ENCODE measurements around the gene RAB11FIP4. TPM values are rescaled to one million over a fixed set of nuclear protein-coding genes. Genes with fewer than 3 reads are reported as not detected.

The RAB11FIP4 gene
- total and polyA plus RNA-seq, 4 experiments from 2014 or later, result 8.3 to 47.4 (median 30.0) TPM

DNA sequence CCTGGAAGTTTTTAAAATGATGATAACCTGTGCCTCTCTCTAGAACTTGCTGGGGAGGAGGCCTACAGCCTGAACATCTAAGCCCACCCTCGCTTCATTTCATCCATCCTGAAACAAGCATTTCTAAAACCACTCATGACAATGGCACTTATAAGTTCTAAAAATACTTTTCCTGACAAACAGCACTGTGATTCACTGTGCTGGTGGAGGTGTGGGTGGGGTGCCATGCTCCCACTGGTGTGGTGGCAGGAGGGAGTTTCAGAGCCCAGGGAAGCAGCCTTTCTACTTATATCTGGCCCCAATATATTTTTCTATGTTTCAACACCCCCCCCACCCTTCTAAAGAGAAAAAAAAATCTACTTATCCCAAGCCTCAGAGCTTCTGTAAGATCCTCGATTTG is 52.6 kb downstream of the RAB11FIP4 start:
- no peak overlapping the region for H3K4me3 Mint-ChIP-seq
- POLR2A ChIA-PET (ENCODE audit: partially characterized antibody), result no interaction called here
- intact Hi-C loops (cut with micrococcal nuclease), result no loop called here
- H3K27me3 Mint-ChIP-seq, result no peaks in the 10 kb centered on the region
- H3K9me3 Mint-ChIP-seq, result no peaks in the 10 kb centered on the region
- Histone ChIP-seq H3K4me1 (ENCODE audit: insufficient read depth, low read length) (no peaks in the 10 kb centered on the region), H3K27me3 (ENCODE audit: insufficient read depth, low read length) (no peaks in the 10 kb centered on the region), H3K36me3 (ENCODE audit: insufficient read depth, low read length) (no peaks in the 10 kb centered on the region), H3K27ac (ENCODE audit: low read depth, low read length) (no peak overlapping the region), H3K9me3 (ENCODE audit: control insufficient read depth in 1 of 2, low read length in 2 of 2) (no peaks in the 10 kb centered on the region), H3K4me3 (ENCODE audit: low read length in 2 of 2) (no peak overlapping the region)
- DNase-seq, result no peak
- H3K27ac Mint-ChIP-seq, result peak overlapping the region in 1 of 7 donors; percentile 37
- no peaks in the 10 kb centered on the region for H3K36me3 Mint-ChIP-seq
- CTCF ChIA-PET (ENCODE audit: partially characterized antibody), result interaction anchor here (1.0 kb wide), 1 partner anchor 9 kb away, joined by 3 read pairs; no protein-coding TSS in a partner anchor
- H3K4me1 Mint-ChIP-seq, result no peaks in the 10 kb centered on the region

DNA sequence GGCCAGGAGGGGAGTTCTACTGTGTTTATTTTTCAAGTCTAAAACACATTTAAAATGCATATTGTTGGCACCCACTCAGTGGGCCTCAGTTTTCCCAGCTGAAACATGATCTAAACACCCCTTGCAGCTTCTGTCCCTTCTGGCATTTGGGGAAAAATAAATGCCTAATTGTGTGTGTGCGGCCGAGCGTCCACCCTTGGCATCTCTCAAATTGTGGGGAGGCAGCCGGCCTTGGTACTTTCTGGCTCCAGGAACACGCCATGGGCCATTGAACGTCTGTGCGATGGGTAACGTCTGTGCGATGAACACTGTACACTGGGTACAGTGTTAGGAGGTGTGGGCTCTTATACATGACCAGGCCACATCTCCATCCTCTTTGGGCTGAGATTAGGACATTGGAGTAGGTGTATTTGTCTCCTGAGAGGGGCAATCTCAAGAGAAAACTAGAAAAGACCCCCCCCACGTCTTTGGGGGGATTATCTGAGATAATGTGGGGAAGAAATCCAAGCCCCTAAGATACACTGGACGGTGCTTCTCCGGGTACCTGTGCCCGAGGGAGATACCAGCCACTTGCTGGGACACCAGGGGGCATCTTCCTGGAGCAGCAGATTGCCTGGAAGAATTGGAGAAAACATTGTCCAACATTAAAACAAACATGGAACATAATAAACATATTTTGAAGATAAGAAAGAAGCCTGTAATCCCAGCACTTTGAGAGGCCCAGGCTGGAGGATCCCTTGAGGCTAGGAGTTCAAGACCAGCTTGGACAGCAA is 54.9 kb downstream of the RAB11FIP4 start:
- no peaks in the 10 kb centered on the region for H3K4me1 Mint-ChIP-seq
- H3K4me1 ChIP-seq (ENCODE audit: insufficient read depth, low read length), result no peaks in the 10 kb centered on the region
- no peaks in the 10 kb centered on the region for H3K36me3 ChIP-seq (ENCODE audit: insufficient read depth, low read length)
- H3K27me3 ChIP-seq (ENCODE audit: insufficient read depth, low read length), result no peaks in the 10 kb centered on the region
- no peak overlapping the region for H3K27ac ChIP-seq (ENCODE audit: low read depth, low read length)
- intact Hi-C loops (cut with micrococcal nuclease), result no loop called here
- H3K9me3 Mint-ChIP-seq, result no peaks in the 10 kb centered on the region
- DNase-seq, result no peak
- no peaks in the 10 kb centered on the region for H3K36me3 Mint-ChIP-seq
- no peak overlapping the region for H3K4me3 ChIP-seq (ENCODE audit: low read length in 2 of 2)
- ChIA-PET POLR2A (ENCODE audit: partially characterized antibody) (no interaction called here), CTCF (ENCODE audit: partially characterized antibody) (interaction anchor here (1.9 kb wide), 1 partner anchor 79 kb away, joined by 6 read pairs; no protein-coding TSS in a partner anchor)
- no peak overlapping the region for H3K4me3 Mint-ChIP-seq
- H3K27me3 Mint-ChIP-seq, result peaks cover 0 to 4% of the 10 kb centered on the region in 2 donors
- no peak overlapping the region for H3K27ac Mint-ChIP-seq
- no peaks in the 10 kb centered on the region for H3K9me3 ChIP-seq (ENCODE audit: control insufficient read depth in 1 of 2, low read length in 2 of 2)

DNA sequence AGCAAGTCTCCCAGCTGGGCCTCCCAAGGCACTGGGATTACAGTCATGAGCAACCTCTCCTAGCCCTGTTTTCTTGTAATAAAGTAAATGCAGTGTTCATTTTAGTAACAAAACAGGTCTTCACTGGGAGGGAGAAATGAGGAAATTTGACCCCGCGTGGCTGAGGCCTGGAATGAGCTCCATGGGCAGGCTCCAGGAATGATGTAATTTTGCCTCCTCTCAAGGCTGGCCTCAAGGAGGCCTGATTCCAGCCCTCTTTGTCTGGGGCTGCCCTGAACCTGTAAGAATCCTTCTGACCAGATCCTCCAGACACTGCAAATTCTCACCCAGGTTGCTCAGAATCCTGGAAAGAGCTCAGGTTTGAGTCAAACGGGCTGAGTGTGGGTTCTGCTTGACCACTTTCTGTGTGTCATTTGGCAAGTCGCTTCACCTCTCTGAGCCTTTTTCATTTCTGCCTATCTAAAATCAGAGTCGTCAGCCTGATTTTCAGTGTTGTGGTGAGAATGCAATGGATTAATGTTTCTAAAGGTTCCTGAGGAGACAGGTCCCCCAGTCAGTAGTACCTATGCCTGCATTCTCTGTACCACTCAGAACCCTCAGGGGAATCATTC is 57.1 kb downstream of the RAB11FIP4 start:
- intact Hi-C loops (cut with micrococcal nuclease), result no loop called here
- H3K27me3 ChIP-seq (ENCODE audit: insufficient read depth, low read length), result no peaks in the 10 kb centered on the region
- no peaks in the 10 kb centered on the region for H3K36me3 ChIP-seq (ENCODE audit: insufficient read depth, low read length)
- Mint-ChIP-seq H3K4me1 (no peaks in the 10 kb centered on the region), H3K27me3 (peaks cover 0 to 6% of the 10 kb centered on the region in 2 donors), H3K27ac (no peak overlapping the region), H3K4me3 (no peak overlapping the region), H3K9me3 (no peaks in the 10 kb centered on the region), H3K36me3 (no peaks in the 10 kb centered on the region)
- H3K4me1 ChIP-seq (ENCODE audit: insufficient read depth, low read length), result no peaks in the 10 kb centered on the region
- POLR2A ChIA-PET (ENCODE audit: partially characterized antibody), result no interaction called here
- H3K4me3 ChIP-seq (ENCODE audit: low read length in 2 of 2), result no peak overlapping the region
- no peak overlapping the region for H3K27ac ChIP-seq (ENCODE audit: low read depth, low read length)
- CTCF ChIA-PET (ENCODE audit: partially characterized antibody), result interaction anchor here (0.8 to 1.8 kb wide), 5 partner anchors 12 to 77 kb away, joined by 3 to 4 read pairs (median 4); no protein-coding TSS in a partner anchor
- no peak for DNase-seq
- H3K9me3 ChIP-seq (ENCODE audit: control insufficient read depth in 1 of 2, low read length in 2 of 2), result no peaks in the 10 kb centered on the region

DNA sequence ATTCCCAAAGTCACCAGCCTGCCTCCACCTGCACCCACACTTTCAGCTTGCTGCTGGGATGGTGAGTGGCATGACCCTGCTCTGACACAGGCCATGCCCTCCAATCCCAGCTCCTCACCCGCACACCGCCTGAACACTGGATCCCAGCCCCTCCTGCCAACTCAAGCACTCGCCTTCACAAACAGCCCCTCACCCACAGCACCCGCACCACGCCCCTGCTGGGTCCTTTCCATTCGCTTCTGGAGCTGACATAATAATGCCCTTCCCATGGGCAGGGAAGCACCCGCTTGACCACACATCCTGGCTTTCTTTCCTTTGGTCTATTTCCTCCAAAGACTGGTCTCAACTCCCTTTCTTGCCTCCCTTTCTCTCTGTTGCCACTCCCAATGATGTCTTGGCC is 57.6 kb downstream of the RAB11FIP4 start:
- CTCF ChIA-PET (ENCODE audit: partially characterized antibody), result interaction anchor here (0.8 to 1.8 kb wide), 5 partner anchors 10 to 74 kb away, joined by 3 to 4 read pairs (median 3); no protein-coding TSS in a partner anchor
- Histone ChIP-seq H3K27me3 (ENCODE audit: insufficient read depth, low read length) (no peaks in the 10 kb centered on the region), H3K4me1 (ENCODE audit: insufficient read depth, low read length) (no peaks in the 10 kb centered on the region), H3K9me3 (ENCODE audit: control insufficient read depth in 1 of 2, low read length in 2 of 2) (no peaks in the 10 kb centered on the region), H3K36me3 (ENCODE audit: insufficient read depth, low read length) (no peaks in the 10 kb centered on the region), H3K4me3 (ENCODE audit: low read length in 2 of 2) (no peak overlapping the region), H3K27ac (ENCODE audit: low read depth, low read length) (no peak overlapping the region)
- no peak for DNase-seq
- Mint-ChIP-seq H3K4me3 (peak overlapping the region in 1 of 8 donors; percentile 61), H3K27me3 (peaks cover 0 to 6% of the 10 kb centered on the region in 2 donors), H3K27ac (peak overlapping the region in 1 of 7 donors; percentile 62), H3K9me3 (no peaks in the 10 kb centered on the region), H3K4me1 (no peaks in the 10 kb centered on the region), H3K36me3 (no peaks in the 10 kb centered on the region)
- POLR2A ChIA-PET (ENCODE audit: partially characterized antibody), result no interaction called here
- intact Hi-C loops (cut with micrococcal nuclease), result no loop called here

DNA sequence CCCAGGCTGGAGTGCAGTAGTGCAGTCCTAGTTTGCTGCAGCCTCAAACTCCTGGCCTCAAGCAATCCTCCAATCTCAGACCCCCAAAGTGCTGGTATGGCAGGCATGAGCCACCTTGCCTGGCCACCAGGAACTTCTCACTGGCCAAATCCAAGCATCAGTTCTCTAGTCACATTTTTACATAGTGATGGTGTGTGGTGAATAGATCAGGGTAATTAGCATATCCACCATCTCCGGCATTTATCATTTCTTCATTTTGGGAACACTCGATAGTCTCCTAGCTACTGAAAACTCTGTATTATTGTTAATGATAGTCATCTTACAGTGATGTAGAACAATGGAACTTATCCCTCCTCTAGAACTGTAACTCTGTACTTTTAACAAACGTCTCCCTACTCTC is 58.3 kb downstream of the RAB11FIP4 start:
- no peak overlapping the region for H3K4me3 Mint-ChIP-seq
- intact Hi-C loops (cut with micrococcal nuclease), result no loop called here
- H3K4me1 Mint-ChIP-seq, result no peaks in the 10 kb centered on the region
- Histone ChIP-seq H3K4me3 (ENCODE audit: low read length in 2 of 2) (no peak overlapping the region), H3K27ac (ENCODE audit: low read depth, low read length) (no peak overlapping the region), H3K4me1 (ENCODE audit: insufficient read depth, low read length) (no peaks in the 10 kb centered on the region), H3K27me3 (ENCODE audit: insufficient read depth, low read length) (no peaks in the 10 kb centered on the region), H3K36me3 (ENCODE audit: insufficient read depth, low read length) (no peaks in the 10 kb centered on the region), H3K9me3 (ENCODE audit: control insufficient read depth in 1 of 2, low read length in 2 of 2) (no peaks in the 10 kb centered on the region)
- ChIA-PET CTCF (ENCODE audit: partially characterized antibody) (interaction anchor here (1.1 kb wide), 1 partner anchor 10 kb away, joined by 3 read pairs; no protein-coding TSS in a partner anchor), POLR2A (ENCODE audit: partially characterized antibody) (no interaction called here)
- peaks cover 0 to 6% of the 10 kb centered on the region in 2 donors for H3K27me3 Mint-ChIP-seq
- H3K27ac Mint-ChIP-seq, result peak overlapping the region in 1 of 7 donors; percentile 14
- DNase-seq, result no peak
- no peaks in the 10 kb centered on the region for H3K9me3 Mint-ChIP-seq
- no peaks in the 10 kb centered on the region for H3K36me3 Mint-ChIP-seq

DNA sequence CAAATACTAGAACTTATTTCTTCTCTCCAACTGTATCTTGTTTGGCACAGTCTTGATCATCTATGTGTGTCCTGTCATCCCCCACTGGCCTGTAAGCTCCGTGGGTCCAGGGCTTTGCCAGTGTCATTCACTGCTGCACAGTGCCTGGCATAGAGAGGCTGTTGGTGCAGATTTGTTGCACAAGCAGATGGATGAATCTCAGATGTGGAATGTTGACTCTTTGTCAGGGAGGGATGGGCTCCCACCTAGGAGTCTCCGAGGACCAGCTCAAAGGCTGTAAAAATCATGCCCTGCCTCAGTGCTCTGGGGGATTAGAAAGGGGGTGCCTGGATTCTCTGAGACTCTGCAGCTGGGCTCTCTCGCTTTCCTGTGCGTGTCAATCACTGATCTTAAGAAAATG is 60.6 kb downstream of the RAB11FIP4 start:
- Histone ChIP-seq H3K9me3 (ENCODE audit: control insufficient read depth in 1 of 2, low read length in 2 of 2) (no peaks in the 10 kb centered on the region), H3K27me3 (ENCODE audit: insufficient read depth, low read length) (no peaks in the 10 kb centered on the region), H3K27ac (ENCODE audit: low read depth, low read length) (no peak overlapping the region), H3K36me3 (ENCODE audit: insufficient read depth, low read length) (no peaks in the 10 kb centered on the region), H3K4me3 (ENCODE audit: low read length in 2 of 2) (no peak overlapping the region), H3K4me1 (ENCODE audit: insufficient read depth, low read length) (no peaks in the 10 kb centered on the region)
- no peak overlapping the region for H3K4me3 Mint-ChIP-seq
- intact Hi-C loops (cut with micrococcal nuclease), result no loop called here
- DNase-seq, result no peak
- no peaks in the 10 kb centered on the region for H3K4me1 Mint-ChIP-seq
- H3K27me3 Mint-ChIP-seq, result peaks cover 0 to 6% of the 10 kb centered on the region in 2 donors
- ChIA-PET CTCF (ENCODE audit: partially characterized antibody) (interaction anchor here (1.2 kb wide), 1 partner anchor 390 kb away, joined by 4 read pairs; no protein-coding TSS in a partner anchor), POLR2A (ENCODE audit: partially characterized antibody) (no interaction called here)
- no peak overlapping the region for H3K27ac Mint-ChIP-seq
- no peaks in the 10 kb centered on the region for H3K36me3 Mint-ChIP-seq
- no peaks in the 10 kb centered on the region for H3K9me3 Mint-ChIP-seq

DNA sequence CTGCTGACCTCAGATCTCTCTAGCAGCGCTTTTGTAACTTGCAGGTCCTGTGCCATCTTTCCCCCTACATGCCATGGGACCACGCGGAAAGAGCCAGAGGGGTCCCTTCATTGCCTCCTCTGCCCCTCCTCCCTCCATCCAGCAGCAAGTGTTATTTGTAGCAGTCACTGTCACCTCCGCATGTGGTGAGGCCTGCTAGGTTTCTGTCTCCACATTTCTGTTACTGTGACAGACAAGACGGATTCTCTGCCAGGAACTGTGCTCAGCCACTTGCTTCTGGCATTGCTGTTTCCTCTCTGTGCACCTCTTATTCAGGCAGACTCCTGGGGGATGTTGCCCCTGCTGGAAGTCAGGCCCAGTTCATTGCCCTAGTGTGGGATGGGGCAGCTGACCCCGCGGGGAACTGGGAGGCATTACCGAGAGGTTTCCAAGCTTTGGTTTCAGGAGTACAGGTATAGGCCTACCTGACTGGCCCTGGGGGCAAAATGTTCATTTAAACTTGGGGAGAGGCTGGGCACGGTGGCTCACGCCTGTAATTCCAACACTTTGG is 61.2 kb downstream of the RAB11FIP4 start:
- H3K27me3 Mint-ChIP-seq, result peaks cover 0 to 6% of the 10 kb centered on the region in 2 donors
- Histone ChIP-seq H3K9me3 (ENCODE audit: control insufficient read depth in 1 of 2, low read length in 2 of 2) (no peaks in the 10 kb centered on the region), H3K4me3 (ENCODE audit: low read length in 2 of 2) (no peak overlapping the region), H3K27ac (ENCODE audit: low read depth, low read length) (no peak overlapping the region), H3K4me1 (ENCODE audit: insufficient read depth, low read length) (no peaks in the 10 kb centered on the region), H3K36me3 (ENCODE audit: insufficient read depth, low read length) (no peaks in the 10 kb centered on the region), H3K27me3 (ENCODE audit: insufficient read depth, low read length) (no peaks in the 10 kb centered on the region)
- intact Hi-C loops (cut with micrococcal nuclease), result no loop called here
- CTCF ChIA-PET (ENCODE audit: partially characterized antibody), result no interaction called here
- DNase-seq, result no peak
- H3K4me3 Mint-ChIP-seq, result no peak overlapping the region
- no peak overlapping the region for H3K27ac Mint-ChIP-seq
- no peaks in the 10 kb centered on the region for H3K36me3 Mint-ChIP-seq
- POLR2A ChIA-PET (ENCODE audit: partially characterized antibody), result no interaction called here
- H3K4me1 Mint-ChIP-seq, result no peaks in the 10 kb centered on the region
- no peaks in the 10 kb centered on the region for H3K9me3 Mint-ChIP-seq
